GM18498 (cell line): ENCODE data around the gene ASTN2.
"Not testable (repeated sequence)": the region's sequence is repeated elsewhere in the genome, so short reads cannot be mapped to it uniquely, and the experiment has no call there.

ENCODE experiments used
- ATAC-seq: cut with Tn5 transposase; IDR thresholded peaks from one replicate; pipeline ENCODE4 v1.9.1; 2021; ENCODE audit warnings: mild to moderate bottlenecking, moderate library complexity; ENCODE audit not compliant: unreplicated experiment

ASTN2 gene

DNA sequence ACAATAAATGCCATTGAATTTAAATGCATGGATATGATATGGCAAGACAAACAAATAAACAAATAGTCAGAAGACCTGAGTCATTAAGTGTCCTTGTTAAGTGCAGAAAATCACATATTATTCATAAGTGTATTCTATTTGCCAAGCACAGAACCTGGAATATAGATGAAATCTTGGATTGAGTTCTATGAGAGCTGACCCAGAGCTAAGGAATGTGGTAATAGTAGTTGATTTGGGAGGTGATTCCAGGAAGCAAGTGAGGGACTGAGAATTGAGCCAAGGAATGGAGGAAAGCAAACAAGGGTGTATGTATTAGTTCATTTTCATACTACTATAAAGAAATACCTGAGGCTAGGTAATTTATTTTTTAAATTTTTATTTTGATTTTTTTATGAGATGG, 518.9 kb downstream of the ASTN2 start:
- ATAC-seq = no peak

DNA sequence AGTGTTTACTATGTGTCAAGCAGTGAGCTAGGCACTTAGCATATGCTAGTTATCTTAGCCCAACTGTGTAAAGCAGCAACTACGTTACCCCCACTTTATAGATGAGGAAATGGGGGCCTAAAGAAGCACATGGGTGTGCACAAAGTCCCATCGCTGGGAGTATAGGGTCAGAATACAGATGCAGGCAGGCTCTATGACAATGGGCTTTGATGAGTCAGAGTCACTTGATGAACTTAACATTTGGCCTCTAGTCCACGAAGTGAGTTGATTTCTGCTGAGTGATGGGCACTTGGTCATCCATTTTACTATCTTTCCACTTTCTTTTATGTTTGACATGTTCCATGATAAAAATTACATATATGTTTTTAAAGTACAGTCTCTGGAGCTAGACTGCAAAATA, 523.4 kb downstream of the ASTN2 start:
- ATAC-seq = no peak

DNA sequence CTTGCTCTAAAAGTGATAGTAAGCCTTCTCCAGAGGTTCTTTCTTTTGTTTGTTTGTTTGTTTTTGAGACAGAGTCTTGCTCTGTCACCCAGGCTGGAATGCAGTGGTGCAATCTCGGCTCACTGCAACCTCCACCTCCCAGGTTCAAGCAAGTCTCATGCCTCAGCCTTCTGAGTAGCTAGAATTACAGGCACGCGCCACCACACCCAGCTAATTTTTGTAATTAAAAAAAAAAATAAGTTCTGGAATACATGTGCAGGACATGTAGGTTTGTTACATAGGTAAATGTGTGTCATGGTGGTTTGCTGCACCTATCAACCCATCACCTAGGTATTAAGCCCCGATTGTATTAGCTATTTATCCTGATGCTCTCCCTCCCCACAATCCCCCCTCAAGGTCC, 526.4 kb downstream of the ASTN2 start:
- not testable (repeated sequence) for ATAC-seq

DNA sequence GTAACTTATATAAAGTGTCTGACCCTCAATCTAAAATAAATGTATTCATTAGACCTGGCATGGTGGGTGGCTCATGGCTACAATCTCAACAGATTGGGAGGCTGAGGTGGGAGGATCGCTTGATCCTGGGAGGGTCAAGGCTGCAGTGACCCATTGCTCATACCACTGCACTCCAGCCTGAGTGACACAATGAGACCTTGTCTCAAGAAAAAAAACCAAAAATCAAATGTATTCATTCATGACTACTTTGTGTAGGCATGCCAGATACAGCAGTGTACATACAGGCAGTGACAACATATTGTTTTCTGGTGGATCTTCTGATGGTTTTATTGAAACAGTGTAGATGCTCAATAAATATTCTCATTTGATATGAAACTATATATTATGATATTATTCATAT, 526.8 kb downstream of the ASTN2 start:
- ATAC-seq = no peak

DNA sequence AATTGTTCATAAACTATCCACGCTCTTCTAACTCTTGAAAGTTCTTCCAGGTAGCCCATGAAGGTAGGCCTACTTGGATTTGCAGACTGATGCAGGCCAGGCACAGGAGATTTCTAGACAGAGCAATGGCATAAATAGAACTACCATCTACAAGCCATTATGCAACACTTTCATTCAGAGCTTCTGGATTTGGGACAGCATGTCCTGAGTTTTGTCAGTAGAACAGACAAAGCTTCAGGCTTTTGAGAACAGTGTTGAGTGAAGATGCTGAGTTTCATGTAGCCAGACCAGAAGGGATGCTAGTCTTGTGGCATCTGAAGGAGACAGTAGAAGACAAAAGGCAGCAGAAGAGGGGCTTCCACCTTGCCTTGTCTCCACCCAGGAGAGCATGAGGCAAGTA, 531.2 kb downstream of the ASTN2 start:
- ATAC-seq = no peak

DNA sequence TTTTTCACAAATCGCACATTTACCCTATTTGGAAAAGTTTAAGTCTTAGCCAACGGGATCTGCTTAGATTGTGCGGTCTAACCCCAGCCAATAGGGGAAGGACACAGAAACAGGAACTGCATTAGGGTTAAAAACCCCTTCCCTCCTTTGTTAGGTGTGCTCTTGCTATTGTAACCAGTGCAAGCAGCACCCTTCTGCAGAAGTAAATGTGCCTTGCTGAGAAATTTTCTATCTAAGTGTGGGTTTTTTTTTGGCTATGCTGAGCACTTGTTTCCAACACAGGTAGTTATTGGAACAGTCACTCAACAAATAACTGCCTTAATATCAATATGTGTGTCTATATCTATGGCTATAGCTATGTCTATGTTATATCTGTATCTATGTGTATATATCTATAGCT, 537.8 kb downstream of the ASTN2 start:
- no peak for ATAC-seq

DNA sequence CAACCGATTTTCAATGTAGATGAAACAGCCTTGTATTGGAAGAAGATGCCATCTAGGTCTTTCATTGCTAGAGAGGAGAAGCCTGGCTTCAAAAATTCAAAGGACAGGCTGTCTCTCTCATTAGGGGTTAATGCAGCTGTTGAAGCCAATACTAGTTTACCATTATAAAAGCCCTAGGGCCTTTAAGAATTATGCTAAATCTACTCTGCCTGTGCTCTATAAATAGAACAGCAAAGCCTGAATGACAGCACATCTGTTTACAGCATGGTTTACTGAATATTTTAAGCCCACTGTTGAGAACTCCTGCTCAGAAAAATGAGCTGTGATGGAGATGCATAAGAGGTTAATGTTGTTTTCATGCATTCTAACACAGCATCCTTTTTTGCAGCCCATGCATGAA, 539.3 kb downstream of the ASTN2 start:
- no peak for ATAC-seq

DNA sequence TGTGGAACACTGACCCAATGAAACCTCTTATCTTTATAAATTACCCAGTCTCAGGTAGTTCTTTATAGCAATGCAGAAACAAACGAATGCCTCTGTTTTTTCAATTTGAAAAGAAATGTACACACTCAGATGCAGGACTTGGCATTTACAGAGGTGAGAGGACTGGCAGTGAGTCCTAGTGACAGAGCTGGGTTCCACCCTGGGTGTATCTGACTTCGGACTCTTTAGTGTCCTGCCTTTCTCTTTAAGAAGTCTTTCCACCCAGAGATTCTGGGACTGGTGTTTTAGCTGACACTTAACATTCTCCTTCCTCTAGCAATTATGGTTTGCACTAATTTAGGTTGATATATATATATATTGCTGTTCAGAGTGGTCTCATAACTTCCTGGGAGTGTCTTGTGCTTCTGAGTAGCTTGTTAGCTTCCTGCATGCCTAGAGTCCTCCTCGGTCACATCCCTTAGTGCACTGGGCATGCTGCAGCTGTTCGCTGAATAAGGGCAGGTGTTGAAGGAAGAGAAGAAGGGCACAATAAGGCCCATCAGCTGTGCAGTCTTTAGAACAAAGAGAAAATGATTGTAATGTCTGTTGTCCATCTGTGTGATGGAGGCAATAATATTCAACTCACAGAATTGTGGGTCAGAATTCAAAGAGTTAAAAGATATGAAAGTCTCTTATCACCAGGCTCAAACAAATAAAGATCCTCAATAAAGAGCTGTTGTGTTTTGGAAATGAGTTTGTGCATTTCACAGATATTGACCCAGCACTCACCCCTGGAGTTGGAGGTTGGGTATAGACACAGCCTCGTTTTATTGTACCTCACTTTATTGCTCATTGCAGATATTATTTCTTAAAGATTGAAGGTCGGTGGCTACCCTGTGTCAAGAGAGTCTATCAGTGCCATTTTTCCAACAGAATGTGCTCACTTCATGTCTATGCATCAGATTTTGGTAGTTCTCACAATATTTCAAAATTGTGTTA, 540.6 kb downstream of the ASTN2 start:
- no peak for ATAC-seq

DNA sequence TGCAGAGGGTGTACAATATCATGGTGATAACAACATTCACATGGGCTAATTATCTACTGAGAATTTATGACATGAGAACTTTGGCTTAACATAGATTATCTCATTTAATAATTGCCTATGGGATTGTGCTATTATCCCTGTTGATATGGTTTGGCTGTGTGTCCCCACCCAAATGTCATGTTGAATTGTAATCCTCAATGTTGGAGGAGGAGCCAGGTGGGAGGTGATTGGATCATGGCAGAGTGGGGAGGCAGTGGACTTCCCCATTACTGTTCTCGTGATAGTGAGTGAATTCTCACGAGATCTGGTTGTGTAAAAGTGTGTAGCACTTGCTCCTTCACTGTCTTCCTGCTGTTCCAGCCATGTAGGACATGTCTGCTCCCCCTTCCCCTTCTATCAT, 541.4 kb downstream of the ASTN2 start:
- no peak for ATAC-seq

DNA sequence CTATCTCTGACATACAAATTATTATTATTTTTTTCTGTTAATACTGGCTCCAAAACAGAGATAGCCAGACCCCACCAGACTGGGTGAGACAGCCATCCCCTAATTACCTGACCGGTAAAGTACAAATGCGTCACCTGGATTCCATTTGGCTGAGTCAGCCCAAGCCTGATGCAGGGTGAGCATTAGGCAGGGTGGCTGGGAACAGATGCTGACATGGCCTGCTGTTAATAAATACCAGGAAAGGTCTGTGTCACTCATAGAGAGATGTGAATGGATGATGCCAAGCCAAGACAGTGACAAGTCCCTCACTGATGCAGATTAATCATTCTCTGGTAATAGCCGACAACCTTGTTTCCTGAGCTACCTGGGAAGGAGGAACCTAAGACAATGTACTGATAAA, 544.3 kb downstream of the ASTN2 start:
- ATAC-seq = no peak

DNA sequence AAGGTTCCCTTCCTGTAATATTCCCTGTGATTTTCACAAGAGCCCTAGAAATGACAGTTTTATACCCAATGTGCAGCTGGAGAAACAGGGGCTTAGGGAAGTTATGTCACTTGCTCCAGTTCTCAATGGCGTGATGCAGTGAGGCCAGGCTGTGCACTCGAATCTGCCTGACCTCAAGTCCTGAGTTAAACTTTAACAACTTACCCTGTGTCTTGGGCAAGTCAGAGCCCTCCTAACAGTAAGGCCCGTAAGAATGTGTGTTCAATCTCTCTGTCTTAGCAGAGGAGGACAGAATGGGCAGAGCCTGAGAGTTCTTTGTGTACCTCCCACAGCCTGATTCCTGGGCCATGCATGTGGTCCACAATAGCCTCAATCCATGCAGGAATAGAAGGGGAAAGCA, 546.7 kb downstream of the ASTN2 start:
- ATAC-seq = peak; percentile 88

DNA sequence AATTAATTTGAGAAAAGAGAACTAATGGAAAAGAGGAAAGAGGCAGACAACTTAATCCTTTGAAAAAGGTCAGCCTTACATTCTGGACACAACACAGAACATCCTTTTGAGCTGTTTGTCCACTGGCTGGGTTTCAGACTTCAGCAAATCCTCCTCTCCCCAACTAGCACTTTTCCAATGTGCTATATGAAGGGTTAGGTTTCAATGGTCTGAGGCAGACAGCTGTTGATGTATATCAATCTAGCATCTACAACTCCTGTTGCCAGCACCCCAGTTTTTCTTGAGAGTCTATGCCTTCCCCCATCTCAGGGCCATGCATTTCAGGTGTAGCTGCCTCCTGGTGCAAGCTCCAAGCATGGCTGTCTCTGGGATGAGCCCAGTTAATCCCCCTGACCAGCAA, 553.5 kb downstream of the ASTN2 start:
- ATAC-seq = no peak

DNA sequence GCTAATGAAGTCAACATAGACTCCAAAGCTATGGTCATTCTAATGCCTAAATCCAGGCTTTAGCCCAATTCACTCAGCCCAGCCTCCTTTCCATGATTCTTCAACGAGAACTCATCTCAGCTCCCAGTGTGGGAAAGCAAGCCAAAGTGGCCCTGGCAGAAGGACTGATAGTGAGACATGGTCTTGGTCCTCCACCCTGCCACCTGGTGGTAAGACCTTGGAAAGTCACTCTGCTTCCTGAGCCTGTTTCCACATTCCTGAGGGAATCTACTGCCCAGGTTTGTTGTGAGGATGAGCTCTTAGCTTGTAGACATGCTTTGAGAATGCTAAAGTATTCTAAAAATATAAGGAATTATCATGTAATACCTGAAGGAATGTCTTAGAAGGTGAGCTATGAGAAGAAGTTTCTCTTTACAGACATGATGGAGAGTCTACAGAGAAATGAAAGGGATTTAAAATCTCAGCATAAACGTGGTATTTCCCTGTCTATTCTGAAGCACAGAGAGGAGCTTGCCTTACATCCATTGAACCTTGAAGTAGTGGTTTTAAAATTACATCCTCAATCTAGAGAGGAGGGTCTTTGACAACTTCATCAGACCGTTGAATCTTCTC, 554.2 kb downstream of the ASTN2 start:
- ATAC-seq = no peak

DNA sequence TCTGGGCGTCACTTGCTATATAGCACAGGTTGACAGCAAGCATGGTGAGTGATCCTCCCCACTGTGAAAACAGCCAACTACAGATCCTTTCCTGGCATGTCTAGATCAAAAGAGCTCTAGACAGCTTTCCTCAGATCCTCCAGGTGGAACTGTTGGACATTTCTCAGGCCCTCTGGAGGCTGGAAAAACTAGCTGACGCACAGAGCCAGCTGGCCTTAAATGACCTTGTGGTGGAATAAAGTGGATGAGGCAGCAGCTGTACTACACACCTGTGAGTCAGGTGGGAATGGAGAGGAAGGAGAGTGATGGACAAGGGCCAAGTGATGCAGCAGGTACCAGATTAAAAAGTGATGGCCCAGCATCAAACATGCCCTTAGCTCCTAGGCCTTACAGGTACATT, 555.1 kb downstream of the ASTN2 start:
- no peak for ATAC-seq

DNA sequence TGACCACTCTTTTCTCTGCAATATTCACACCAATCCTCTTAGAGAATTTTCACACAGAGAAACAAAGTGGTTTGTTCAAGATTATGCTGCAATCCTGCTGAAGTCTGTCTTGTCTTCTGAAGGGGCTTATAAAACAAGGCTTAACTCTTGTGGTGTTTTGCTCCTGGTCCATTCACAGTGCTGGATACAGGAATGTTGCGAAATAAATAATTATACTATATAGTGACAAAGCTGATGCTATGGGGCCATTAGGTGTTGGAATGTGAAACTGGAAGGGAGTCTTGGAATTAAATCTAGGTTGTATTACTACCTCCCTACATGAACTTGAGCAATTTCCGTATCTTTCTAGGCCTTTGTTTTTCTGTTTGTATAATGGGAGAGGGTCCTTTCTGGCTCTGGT, 557.5 kb downstream of the ASTN2 start:
- no peak for ATAC-seq

DNA sequence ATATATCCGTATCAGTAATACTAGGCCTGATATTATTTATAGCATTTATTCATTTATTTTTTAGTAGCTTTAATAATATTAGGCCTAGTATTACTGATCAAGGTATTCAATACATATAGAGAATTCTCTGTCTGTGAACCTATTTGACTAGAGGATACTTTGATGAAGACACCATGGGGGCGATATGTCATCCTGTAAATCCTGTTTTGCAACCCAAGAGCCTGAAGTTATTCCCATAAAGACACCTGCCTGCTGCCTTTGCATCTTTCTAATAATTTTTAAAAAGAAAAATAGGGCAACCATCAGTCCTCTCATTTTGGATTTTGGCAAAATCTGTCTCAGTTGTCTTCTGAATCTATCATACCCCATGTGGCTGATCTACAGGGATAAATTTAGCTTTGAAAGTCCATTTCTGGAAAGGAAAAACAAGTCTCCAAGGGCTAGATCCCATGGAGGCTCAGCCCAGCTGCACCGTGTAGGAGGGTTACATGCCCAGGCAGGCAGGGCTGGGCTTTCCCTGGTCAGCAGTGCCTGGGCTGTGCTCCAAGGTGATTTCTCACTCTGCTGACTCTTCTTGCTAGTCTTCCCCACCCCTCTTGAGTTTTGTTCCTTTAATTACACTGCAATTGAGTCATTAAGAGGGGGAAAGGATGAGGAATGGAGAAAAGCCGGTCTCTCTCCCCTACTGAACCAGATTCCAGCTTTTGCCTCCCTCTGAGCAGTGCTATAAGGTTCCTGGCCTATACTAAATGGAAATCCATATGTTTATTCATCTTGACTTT, 558.8 kb downstream of the ASTN2 start:
- ATAC-seq = no peak

DNA sequence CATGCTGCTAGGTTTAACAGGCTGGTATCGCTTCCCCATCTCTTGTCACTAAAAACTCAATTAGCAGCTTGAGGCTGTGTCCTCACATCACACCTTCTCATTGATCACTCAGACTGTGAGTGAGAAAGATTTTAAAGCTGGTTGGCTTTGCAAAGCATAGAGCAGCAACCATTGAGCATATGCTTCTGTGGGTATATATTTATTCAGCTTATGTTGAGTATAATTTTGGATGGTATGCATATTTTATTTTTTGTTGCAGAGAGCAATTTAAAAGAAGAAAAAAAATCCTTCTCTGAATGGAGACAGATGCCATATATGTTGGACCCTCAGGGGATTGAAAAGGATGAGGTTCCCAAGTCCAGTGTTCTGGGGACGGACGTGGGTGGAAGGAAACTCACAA, 565.1 kb downstream of the ASTN2 start:
- ATAC-seq = no peak

DNA sequence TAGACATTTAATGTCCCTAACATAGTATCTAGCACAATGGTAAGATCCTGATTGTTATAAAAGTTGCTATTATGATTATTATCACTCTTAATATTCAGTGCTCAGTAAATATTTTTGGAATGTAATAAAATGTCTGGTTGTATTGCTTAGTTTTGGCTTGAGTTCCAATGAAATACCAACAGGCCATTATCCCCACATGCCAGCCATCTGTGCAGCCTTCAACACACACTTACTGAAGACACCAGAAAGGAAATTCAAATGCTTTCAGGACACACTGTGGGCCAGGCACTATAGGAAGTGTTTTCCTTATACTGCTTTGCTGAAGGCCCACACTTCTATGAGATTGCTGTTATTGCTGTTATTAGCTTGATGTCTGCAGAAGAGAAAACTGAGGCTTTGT, 570.2 kb downstream of the ASTN2 start:
- no peak for ATAC-seq

DNA sequence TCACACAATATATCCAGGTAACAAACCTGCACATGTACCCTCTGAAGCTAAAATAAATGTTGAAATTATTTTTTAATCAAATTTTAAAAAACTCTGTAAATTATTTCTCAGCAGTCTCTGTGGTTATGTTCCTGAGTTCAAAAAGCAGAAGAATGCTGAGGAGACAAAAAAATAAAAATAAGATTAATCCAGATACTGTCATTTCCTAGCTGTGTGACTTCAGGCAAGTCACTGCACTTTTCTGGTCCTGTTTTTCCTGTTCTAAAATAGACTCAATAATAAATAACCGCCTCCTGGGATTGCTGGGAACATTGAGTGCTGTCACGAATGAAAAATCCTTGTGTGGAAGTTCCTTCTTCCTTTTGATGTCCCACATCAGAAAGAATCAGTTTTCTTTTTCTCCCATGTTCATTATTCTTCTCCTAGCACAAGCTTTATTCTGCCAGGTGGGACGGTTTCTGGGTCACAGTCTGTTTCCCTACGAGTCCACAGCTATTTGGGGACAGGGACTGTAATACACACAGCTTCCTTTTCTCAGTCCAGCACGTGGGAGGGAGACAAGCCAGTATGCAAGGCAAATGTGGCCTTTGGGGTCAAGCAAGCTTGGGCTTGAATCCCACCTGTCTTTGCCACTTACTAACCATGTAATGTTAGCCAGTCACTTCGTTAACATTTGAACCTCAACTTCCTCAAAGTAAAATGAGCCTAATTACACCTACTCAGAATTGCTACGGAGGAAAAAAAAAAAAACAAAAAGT, 570.8 kb downstream of the ASTN2 start:
- no peak for ATAC-seq

DNA sequence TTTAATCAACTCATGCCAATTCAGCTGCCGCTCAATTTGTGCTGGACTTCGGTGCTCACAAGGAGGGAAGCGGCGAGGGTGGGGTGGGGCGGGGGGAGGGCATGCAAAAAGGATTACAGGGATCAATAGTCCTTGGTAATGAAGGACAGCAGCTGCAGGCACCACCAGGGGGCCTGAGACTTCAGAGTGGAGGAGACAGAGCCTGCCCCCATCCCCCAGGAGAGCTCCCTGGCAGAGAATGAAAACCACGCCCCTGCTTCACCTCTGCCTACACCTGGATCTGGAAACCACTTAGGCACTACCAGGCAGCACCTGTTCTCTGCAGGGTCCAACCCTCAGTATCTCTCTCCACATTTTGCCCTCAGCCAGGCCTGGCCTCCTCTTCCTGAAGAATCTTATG, 572.2 kb downstream of the ASTN2 start:
- no peak for ATAC-seq

DNA sequence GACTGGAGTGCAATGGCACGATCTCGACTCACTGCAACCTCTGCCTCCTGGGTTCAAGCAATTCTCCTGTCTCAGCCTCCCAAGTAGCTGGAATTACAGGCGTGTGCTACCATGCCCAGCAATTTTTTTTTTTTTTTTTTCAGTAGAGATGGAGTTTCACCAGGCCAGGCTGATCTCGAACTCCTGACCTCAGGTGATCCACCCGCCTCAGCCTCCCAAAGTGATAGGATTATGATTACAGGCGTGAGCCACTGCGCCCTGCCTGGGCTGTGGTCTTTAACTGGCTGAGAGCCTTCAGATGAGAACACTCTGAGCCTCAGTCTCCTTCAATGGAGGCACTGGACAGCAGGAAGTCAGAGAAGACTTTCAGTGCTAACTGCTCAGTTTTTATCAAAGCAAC, 576.4 kb downstream of the ASTN2 start:
- not testable (repeated sequence) for ATAC-seq
